Ascending aorta (tissue), 2 donors: ENCODE measurements around the gene KLHDC3. TPM values are rescaled to one million over a fixed set of nuclear protein-coding genes. Genes with fewer than 3 reads are reported as not detected.

Source experiments
- DNase-seq, 2 donors: peaks; one replicate each; pipeline ENCODE4 v3.0.0-alpha.2; 2019; ENCODE audit warnings: low spot score in 2 of 2
- H3K27ac ChIP-seq, 2 donors: fragments of 200-600 bp; sonication (generic); one replicate each; pipeline ENCODE4 v1.5.1; 2016 to 2017; ENCODE audit warnings: mild to moderate bottlenecking in 1 of 2
- H3K27me3 ChIP-seq: fragments of 200-600 bp; sonication (generic); one replicate; pipeline ENCODE4 v1.5.1; 2017
- H3K36me3 ChIP-seq, 2 donors: fragments of 200-600 bp; sonication (generic); one replicate each; pipeline ENCODE4 v1.5.1; 2016
- H3K4me1 ChIP-seq, 2 donors: fragments of 200-600 bp; sonication (generic); one replicate each; pipeline ENCODE4 v1.5.1; 2016 to 2017; ENCODE audit warnings: mild to moderate bottlenecking in 1 of 2
- H3K4me3 ChIP-seq, 2 donors: fragments of 200-600 bp; sonication (generic); one replicate each; pipeline ENCODE4 v1.5.1; 2016 to 2017; ENCODE audit warnings: mild to moderate bottlenecking in 1 of 2
- H3K9me3 ChIP-seq, 2 donors: fragments of 200-600 bp; sonication (generic); one replicate each; pipeline ENCODE4 v1.5.1; 2016
- intact Hi-C: fragments of 100-400 bp; cut with DNase I; formaldehyde crosslinking; loops from one replicate; pipeline ENCODE4 v1.15.1; 2023
- total RNA-seq: library from RNA; depleted of rRNA; stranded (reverse); fragments of >200 nt; gene quantifications from one replicate; pipeline ENCODE4 v1.1.0, GENCODE V29; 2016
- TF ChIP-seq, protein P1 (sequence below), 3 experiments: fragments of 200-600 bp in 2 of 3; fragments of 450-650 bp in 1 of 3; sonication (generic) in 2 of 3; IDR thresholded peaks; one replicate each; pipeline ENCODE4 v1.5.1; 2016 to 2019; ENCODE audit warnings: antibody characterized with exemption in 3 of 3, mild to moderate bottlenecking in 1 of 3, moderate library complexity in 1 of 3

KLHDC3 gene
- total RNA-seq, 1 donor from 2014 or later: 64.0 TPM

DNA sequence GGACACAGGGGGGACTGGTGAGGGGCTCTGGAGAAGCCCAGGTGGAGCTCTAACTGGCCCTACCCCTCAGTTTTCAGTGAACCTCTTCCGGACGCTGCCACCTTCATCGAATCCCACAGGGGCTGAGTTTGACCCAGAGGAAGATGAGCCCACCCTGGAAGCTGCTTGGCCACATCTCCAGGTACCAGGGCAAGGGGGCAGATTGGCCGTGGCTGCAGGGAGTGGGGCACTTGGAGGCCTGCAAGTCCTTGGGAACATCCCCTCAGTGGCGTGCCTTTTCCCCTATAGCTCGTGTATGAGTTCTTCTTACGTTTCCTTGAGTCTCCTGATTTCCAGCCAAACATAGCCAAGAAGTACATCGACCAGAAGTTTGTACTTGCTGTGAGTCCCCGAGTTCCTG lies 6.9 kb upstream of the KLHDC3 start:
- Histone ChIP-seq H3K27me3 (no peaks in the 10 kb centered on the region), H3K9me3 (no peaks in the 10 kb centered on the region), H3K36me3 (peaks cover 49 to 57% of the 10 kb centered on the region in 2 donors), H3K27ac (no peak overlapping the region), H3K4me1 (no peaks in the 10 kb centered on the region), H3K4me3 (no peak overlapping the region)
- intact Hi-C loops: no loop called here
- TF ChIP-seq, protein P1, sequence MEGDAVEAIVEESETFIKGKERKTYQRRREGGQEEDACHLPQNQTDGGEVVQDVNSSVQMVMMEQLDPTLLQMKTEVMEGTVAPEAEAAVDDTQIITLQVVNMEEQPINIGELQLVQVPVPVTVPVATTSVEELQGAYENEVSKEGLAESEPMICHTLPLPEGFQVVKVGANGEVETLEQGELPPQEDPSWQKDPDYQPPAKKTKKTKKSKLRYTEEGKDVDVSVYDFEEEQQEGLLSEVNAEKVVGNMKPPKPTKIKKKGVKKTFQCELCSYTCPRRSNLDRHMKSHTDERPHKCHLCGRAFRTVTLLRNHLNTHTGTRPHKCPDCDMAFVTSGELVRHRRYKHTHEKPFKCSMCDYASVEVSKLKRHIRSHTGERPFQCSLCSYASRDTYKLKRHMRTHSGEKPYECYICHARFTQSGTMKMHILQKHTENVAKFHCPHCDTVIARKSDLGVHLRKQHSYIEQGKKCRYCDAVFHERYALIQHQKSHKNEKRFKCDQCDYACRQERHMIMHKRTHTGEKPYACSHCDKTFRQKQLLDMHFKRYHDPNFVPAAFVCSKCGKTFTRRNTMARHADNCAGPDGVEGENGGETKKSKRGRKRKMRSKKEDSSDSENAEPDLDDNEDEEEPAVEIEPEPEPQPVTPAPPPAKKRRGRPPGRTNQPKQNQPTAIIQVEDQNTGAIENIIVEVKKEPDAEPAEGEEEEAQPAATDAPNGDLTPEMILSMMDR (IDR thresholded peaks at IDR 0.05): no peak
- DNase-seq: no peak

DNA sequence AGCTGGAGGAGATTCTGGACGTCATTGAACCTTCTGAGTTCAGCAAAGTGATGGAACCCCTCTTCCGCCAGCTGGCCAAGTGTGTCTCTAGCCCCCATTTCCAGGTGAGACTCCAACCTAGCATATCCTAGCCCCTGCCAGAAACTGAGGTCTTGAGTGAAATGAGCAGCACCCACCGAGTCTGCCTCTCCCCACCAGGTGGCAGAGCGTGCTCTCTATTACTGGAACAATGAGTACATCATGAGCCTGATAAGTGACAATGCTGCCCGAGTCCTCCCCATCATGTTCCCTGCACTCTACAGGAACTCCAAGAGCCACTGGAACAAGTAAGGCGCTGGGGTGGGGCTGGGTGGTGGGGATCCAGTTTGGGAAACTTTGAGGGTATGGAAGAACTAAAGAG lies 4.9 kb upstream of the KLHDC3 start:
- no peaks in the 10 kb centered on the region for H3K27me3 ChIP-seq
- no peak overlapping the region for H3K27ac ChIP-seq
- intact Hi-C loops: no loop called here
- DNase-seq: no peak
- no peak overlapping the region for H3K4me3 ChIP-seq
- H3K4me1 ChIP-seq: peaks cover 0 to 9% of the 10 kb centered on the region in 2 donors
- H3K36me3 ChIP-seq: peaks cover 51 to 57% of the 10 kb centered on the region in 2 donors
- H3K9me3 ChIP-seq: no peaks in the 10 kb centered on the region
- TF ChIP-seq, protein P1 (IDR thresholded peaks at IDR 0.05): peak in 2 of 3 experiments; percentile 10 to 32

DNA sequence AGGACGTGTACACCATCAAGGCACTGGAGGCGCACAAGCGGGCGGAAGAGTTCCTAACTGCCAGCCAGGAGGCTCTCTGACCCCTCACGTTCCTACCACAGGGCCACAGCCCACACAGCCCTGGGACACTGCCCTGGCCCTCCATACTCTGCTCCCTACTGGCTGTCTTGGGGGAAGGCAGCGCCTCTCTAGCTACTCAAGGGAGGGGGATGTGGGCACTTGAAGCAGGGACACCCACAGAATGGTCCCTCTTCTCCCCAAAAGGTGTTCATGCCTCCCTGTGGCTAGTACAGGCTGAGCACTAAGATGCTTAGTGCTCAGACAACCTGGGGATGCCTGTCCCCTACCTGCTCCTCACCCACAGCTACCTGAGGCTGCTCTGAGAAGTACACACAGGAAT lies 2.8 kb upstream of the KLHDC3 start:
- Histone ChIP-seq H3K9me3 (no peaks in the 10 kb centered on the region), H3K36me3 (peaks cover 51 to 53% of the 10 kb centered on the region in 2 donors), H3K27ac (no peak overlapping the region), H3K4me1 (peaks cover 4 to 24% of the 10 kb centered on the region in 2 donors), H3K27me3 (no peaks in the 10 kb centered on the region), H3K4me3 (no peak overlapping the region)
- TF ChIP-seq, protein P1 (IDR thresholded peaks at IDR 0.05): no peak
- intact Hi-C loops: loop anchor here (5.0 kb wide), 4 partner anchors 109 to 161 kb away; partner anchors contain the start of gene SRF
- no peak for DNase-seq

DNA sequence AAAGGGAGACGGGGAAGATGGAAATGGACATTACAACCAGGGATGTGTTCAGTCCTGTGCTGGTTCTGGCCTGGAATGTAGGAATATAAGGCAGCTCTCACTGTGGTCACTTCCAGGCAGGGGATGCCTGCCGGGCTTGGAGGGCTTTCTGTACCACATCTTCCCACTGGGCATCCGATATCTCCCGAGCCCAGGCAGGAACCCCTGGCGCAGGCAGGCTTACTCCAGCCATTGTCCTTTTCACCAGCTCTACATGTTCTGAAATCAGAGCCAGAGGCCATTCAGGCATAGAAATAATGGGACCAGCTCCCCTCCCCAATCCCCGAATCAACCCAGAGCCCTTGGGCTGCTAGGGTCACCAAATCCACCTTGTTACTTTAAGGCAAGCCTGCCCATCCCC lies 1.7 kb upstream of the KLHDC3 start:
- H3K27me3 ChIP-seq: no peaks in the 10 kb centered on the region
- H3K4me1 ChIP-seq: peaks cover 13 to 33% of the 10 kb centered on the region in 2 donors
- H3K36me3 ChIP-seq: peaks cover 44 to 46% of the 10 kb centered on the region in 2 donors
- intact Hi-C loops: loop anchor here (5.0 kb wide), 4 partner anchors 110 to 160 kb away; partner anchors contain the start of gene SRF
- no peaks in the 10 kb centered on the region for H3K9me3 ChIP-seq
- no peak for DNase-seq
- peak overlapping the region in 1 of 2 donors; percentile 80 for H3K27ac ChIP-seq
- TF ChIP-seq, protein P1 (IDR thresholded peaks at IDR 0.05): no peak
- peak overlapping the region in 1 of 2 donors; percentile 76 for H3K4me3 ChIP-seq

DNA sequence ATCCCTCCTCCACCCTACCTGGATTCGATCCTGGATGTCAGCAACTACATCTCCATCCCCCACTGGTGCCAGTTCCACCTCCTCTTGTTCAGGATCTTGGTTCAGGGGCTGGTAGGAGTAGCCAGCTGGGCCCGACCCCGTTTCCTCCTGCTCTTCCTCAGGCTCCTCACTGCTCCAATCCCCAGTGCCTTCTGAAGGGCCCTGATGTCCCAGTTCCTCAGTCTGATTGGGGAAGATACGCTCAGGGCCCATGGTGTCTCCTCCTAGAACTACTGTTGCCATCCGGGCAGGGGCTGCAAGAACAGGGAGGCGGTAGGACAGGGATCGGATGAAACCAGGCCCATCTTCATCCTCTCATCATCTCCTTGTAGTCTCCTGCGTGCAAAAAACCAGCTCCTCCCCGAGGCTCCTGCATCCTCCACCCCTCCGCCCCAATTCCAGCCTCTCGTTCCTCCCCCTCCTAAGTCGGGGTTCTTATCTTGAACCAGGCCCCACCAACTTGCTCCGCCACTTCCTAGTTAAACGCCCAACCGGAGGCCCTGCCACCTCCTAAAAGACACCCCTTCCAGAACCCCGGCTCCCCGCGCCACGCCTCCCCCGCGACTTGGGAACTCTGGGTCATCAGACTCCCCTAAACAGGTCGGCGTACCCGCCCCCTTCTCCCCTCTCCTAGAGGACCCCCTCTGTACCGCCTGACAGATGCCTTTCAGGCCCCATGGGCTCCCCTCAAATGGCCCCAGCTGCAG lies 779 bp upstream of the KLHDC3 start:
- intact Hi-C loops: loop anchor here (1.0 to 5.0 kb wide), 5 partner anchors 29 to 159 kb away; partner anchors contain the start of genes PPP2R5D and SRF

More for the DNA sequence above, 779 bp upstream of the KLHDC3 start:
- Histone ChIP-seq H3K4me1 (peaks cover 13 to 33% of the 10 kb centered on the region in 2 donors), H3K4me3 (peak overlapping the region; percentile 65 to 76), H3K9me3 (no peaks in the 10 kb centered on the region), H3K27ac (peak overlapping the region; percentile 80 to 81), H3K27me3 (no peaks in the 10 kb centered on the region), H3K36me3 (peaks cover 44 to 48% of the 10 kb centered on the region in 2 donors)
- DNase-seq: no peak
- TF ChIP-seq, protein P1 (IDR thresholded peaks at IDR 0.05): no peak
